Body of pancreas (tissue), 4 donors: ENCODE results near the gene CTXN2. TPM values are rescaled to one million over a fixed set of nuclear protein-coding genes. Genes with fewer than 3 reads are reported as not detected.

Experiments
- ATAC-seq: fragments of 150-250 bp; one replicate; pipeline ENCODE4 v1.9.1; 2016
- DNase-seq, 4 donors: peaks; one replicate each; pipeline ENCODE4 v3.0.0-alpha.2; 2019
- H3K27ac ChIP-seq, 4 donors: fragments of 200-600 bp; sonication (generic); 1 replicate in 3 of 4; 2 replicates in 1 of 4; pipeline versions ENCODE4 v1.5.1 to v1.6.1; 2016 to 2019; ENCODE audit warnings: mild to moderate bottlenecking in 1 of 4, mixed read lengths in 1 of 4, moderate library complexity in 1 of 4
- H3K27me3 ChIP-seq, 2 donors: fragments of 200-600 bp; sonication (generic); one replicate each; pipeline ENCODE4 v1.6.0; 2016; ENCODE audit warnings: mild to moderate bottlenecking in 1 of 2
- H3K36me3 ChIP-seq, 2 donors: fragments of 200-600 bp; sonication (generic); replicated peaks in 1 of 2; 2 replicates each; pipeline ENCODE4 v1.5.1; 2016; ENCODE audit warnings: low read depth in 2 of 2; ENCODE audit not compliant: insufficient read depth in 1 of 2
- H3K4me1 ChIP-seq: fragments of 200-600 bp; sonication (generic); one replicate; pipeline ENCODE4 v1.6.0; 2016
- H3K4me3 ChIP-seq, 2 donors: fragments of 200-600 bp; sonication (generic); 1 replicate in 1 of 2; 2 replicates in 1 of 2; pipeline ENCODE4 v1.5.1; 2016 to 2019
- H3K9me3 ChIP-seq, 3 donors: fragments of 200-600 bp; sonication (generic); 1 replicate in 2 of 3; 2 replicates in 1 of 3; pipeline ENCODE4 v1.5.1; 2016
- CTCF ChIP-seq, 7 experiments: fragments of 450-650 bp in 4 of 7; fragments of 200-600 bp in 3 of 7; sonication (generic) in 3 of 7; IDR thresholded peaks; one replicate each; pipeline ENCODE4 v1.5.1; 2016 to 2019; ENCODE audit warnings: antibody characterized with exemption in 7 of 7
- POLR2A ChIP-seq, 3 donors: fragments of 450-650 bp; IDR thresholded peaks; one replicate each; pipeline ENCODE4 v1.6.1; 2016; ENCODE audit warnings: antibody characterized with exemption in 3 of 3, mild to moderate bottlenecking in 2 of 3
- WGBS, 2 donors: methylation state at CpG; one replicate each; pipeline ENCODE4 v1.1.5; 2017; 5-methylcytosine and 5-hydroxymethylcytosine counted together
- intact Hi-C: fragments of 100-400 bp; cut with DNase I; formaldehyde crosslinking; loops from one replicate; pipeline ENCODE4 v1.15.1; 2023
- total RNA-seq, 2 donors: library from RNA; depleted of rRNA; stranded (reverse); fragments of >200 nt; gene quantifications; one replicate each; pipeline ENCODE4 v1.1.0, GENCODE V29; 2016

CTXN2 gene
- total RNA-seq, 2 donors from 2014 or later, result 0.52 TPM; not detected in 1

- no peak for TF ChIP-seq CTCF (IDR thresholded peaks at IDR 0.05)
- no peak for TF ChIP-seq POLR2A (IDR thresholded peaks at IDR 0.05)
- H3K27me3 ChIP-seq, result no peaks in the 10 kb centered on the region
- H3K27ac ChIP-seq, result no peak overlapping the region
- no peak for ATAC-seq
- H3K36me3 ChIP-seq, result no peaks in the 10 kb centered on the region
- intact Hi-C loops, result no loop called here
- WGBS, 2 donors, result 72 to 83% methylated on average over 4 of the region's 4 CpGs
- H3K4me3 ChIP-seq, result no peak overlapping the region
- H3K9me3 ChIP-seq, result no peaks in the 10 kb centered on the region
- DNase-seq, result no peak
- H3K4me1 ChIP-seq, result no peaks in the 10 kb centered on the region
Observed at GRCh38 chr15:48242535-48242934, 51.1 kb downstream of the CTXN2 start.

GRCh38 chr15:48244921-48245320, 53.5 kb downstream of the CTXN2 start:
- H3K4me3 ChIP-seq, result no peak overlapping the region
- no peaks in the 10 kb centered on the region for H3K9me3 ChIP-seq
- H3K36me3 ChIP-seq, result no peaks in the 10 kb centered on the region
- ATAC-seq (no peak), DNase-seq (no peak)
- TF ChIP-seq POLR2A (IDR thresholded peaks at IDR 0.05), result no peak
- TF ChIP-seq CTCF (IDR thresholded peaks at IDR 0.05), result no peak
- intact Hi-C loops, result no loop called here
- no peaks in the 10 kb centered on the region for H3K4me1 ChIP-seq
- H3K27ac ChIP-seq, result no peak overlapping the region
- 68 to 88% methylated on average over 1 of the region's 1 CpG for WGBS, 2 donors
- no peaks in the 10 kb centered on the region for H3K27me3 ChIP-seq

- no peak for DNase-seq
- TF ChIP-seq POLR2A (IDR thresholded peaks at IDR 0.05) (no peak), CTCF (IDR thresholded peaks at IDR 0.05) (no peak)
- intact Hi-C loops, result no loop called here
- Histone ChIP-seq H3K4me3 (no peak overlapping the region), H3K36me3 (no peaks in the 10 kb centered on the region), H3K27ac (no peak overlapping the region), H3K27me3 (no peaks in the 10 kb centered on the region), H3K9me3 (no peaks in the 10 kb centered on the region), H3K4me1 (no peaks in the 10 kb centered on the region)
- ATAC-seq, result no peak
- 83 to 84% methylated on average over 5 of the region's 5 CpGs for WGBS, 2 donors
Observed at GRCh38 chr15:48248414-48248813, 56.9 kb downstream of the CTXN2 start.

DNA sequence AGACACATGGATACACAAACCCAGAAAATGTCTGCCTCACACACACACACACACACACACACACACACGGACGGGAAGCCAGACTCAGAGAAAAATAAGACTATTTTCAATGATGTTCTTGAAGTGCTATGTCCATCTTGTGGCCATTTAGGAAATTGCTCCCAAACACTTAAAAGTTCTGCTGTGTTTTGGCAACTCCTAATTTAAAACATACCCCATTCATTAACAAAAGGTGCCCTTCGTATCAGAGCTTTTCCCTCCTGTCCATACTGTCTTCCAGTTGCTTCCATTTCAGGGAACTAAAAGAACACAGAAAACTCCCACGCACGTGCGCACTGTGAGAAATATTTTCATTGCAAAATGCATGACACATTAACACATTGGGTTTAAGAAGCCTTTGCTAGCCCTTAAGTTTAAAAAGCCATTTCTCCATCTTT, 59.2 kb downstream of the CTXN2 start:
- H3K27ac ChIP-seq, result no peak overlapping the region
- H3K4me1 ChIP-seq, result no peaks in the 10 kb centered on the region
- 24 to 29% methylated on average over 6 of the region's 6 CpGs for WGBS, 2 donors
- H3K9me3 ChIP-seq, result no peaks in the 10 kb centered on the region
- ATAC-seq (peak; percentile 48), DNase-seq (peak in 3 of 4 donors; percentile 12 to 37 (median 17))
- no peaks in the 10 kb centered on the region for H3K36me3 ChIP-seq
- no peaks in the 10 kb centered on the region for H3K27me3 ChIP-seq
- TF ChIP-seq POLR2A (IDR thresholded peaks at IDR 0.05) (no peak), CTCF (IDR thresholded peaks at IDR 0.05) (peak; percentile 30 to 83 (median 67))
- intact Hi-C loops, result no loop called here
- no peak overlapping the region for H3K4me3 ChIP-seq

DNA sequence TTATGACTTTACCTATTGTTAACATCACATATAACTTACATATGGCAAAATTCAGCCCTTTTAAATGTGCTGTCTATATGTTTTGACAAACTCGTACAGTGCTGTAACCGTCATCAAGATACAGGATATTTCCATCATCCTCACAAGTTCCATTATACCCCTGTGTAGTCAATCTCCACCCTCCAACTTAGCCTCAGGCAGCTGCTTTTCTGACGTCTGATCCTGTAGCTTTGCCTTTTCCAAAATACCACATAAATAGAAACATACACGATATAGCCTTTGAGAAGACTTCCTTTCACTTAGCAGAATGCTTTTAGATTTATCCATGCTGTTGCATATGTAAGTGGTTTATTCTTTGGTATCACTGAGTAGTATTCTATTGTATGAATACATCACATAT, 61.7 kb downstream of the CTXN2 start:
- 54 to 55% methylated on average over 4 of the region's 4 CpGs for whole genome bisulfite sequencing, 2 donors
- Histone ChIP-seq H3K36me3 (no peaks in the 10 kb centered on the region), H3K27me3 (no peaks in the 10 kb centered on the region), H3K27ac (no peak overlapping the region), H3K9me3 (no peaks in the 10 kb centered on the region), H3K4me1 (no peaks in the 10 kb centered on the region), H3K4me3 (no peak overlapping the region)
- intact Hi-C loops, result no loop called here
- TF ChIP-seq CTCF (IDR thresholded peaks at IDR 0.05), result no peak
- ATAC-seq (no peak), DNase-seq (no peak)
